ENCODE measurements around the gene TNFRSF4. TPM values are rescaled to one million over a fixed set of nuclear protein-coding genes. Genes with fewer than 3 reads are reported as not detected.

Gene TNFRSF4
- total and polyA plus RNA-seq, 9 of the 15 experiments (the other 6 are each of a cell fraction or from before 2014, with no cell fraction given), result 0.07 to 0.44 (median 0.19) TPM; not detected in 5

- ATAC-seq (no peak), DNase-seq (ENCODE audit: extremely low read depth in 1 of 4, low spot score in 3 of 4) (peak in 1 of 4 experiments; percentile 22), FAIRE-seq (peak; percentile 15)
- peaks cover 6% of the 10 kb centered on the region; the same call in 1 of the 2 replicates for H4K20me1 ChIP-seq (replicated peaks; ENCODE audit: control insufficient read depth, insufficient read depth, low read length)
- no peaks in the 10 kb centered on the region for H3K36me3 ChIP-seq (ENCODE audit: control insufficient read depth, insufficient read depth, low read length)
- H3K27me3 ChIP-seq (ENCODE audit: control insufficient read depth in 2 of 2, insufficient read depth in 2 of 2, low read length in 2 of 2), result peaks cover 55 to 87% of the 10 kb centered on the region in 2 experiments
- TF ChIP-seq ZNF140 (CRISPR knock-in tag; IDR thresholded peaks at IDR 0.05), result no peak
- peak; percentile 25 to 28 for TF ChIP-seq E2F6 (IDR thresholded peaks at IDR 0.05; ENCODE audit: borderline replicate concordance in 1 of 2, extremely low read depth in 1 of 2, insufficient read depth in 1 of 2, insufficient read length in 1 of 2, low read depth in 1 of 2, low read length in 1 of 2, poor library complexity in 1 of 2, severe bottlenecking in 1 of 2)
- no peak for TF ChIP-seq ZNF143 (CRISPR knock-in tag; IDR thresholded peaks at IDR 0.05)
- no peak for TF ChIP-seq HNRNPLL (IDR thresholded peaks at IDR 0.05; ENCODE audit: low read depth, low read length, poor library complexity, severe bottlenecking)
- TF ChIP-seq ZNF583 (CRISPR knock-in tag; IDR thresholded peaks at IDR 0.05), result no peak
- TF ChIP-seq ZNF77 (CRISPR knock-in tag; IDR thresholded peaks at IDR 0.05), result no peak
- TF ChIP-seq MYNN (IDR thresholded peaks at IDR 0.05), result peak; percentile 87; the same call in 1 of the 2 replicates
- TF ChIP-seq MYNN (CRISPR knock-in tag; IDR thresholded peaks at IDR 0.05), result no peak
- no peak for TF ChIP-seq ZBTB7A (IDR thresholded peaks at IDR 0.05; ENCODE audit: borderline replicate concordance, control insufficient read depth, low read depth, low read length)
- 0 out of 4 replicates have a peak within 1 kb of the TSS, but pooled peaks of 1 of the 2 experiments have one; percentile 29 for H3K9ac ChIP-seq (ENCODE audit: insufficient read depth in 1 of 2, low read depth in 2 of 2, low read length in 2 of 2)
- ChIA-PET POLR2A (interaction anchor here (1.1 kb wide), 1 partner anchor 22 kb away, joined by 3 read pairs; no protein-coding TSS in a partner anchor), CTCF (ENCODE audit: low intra/inter-chr PET ratio) (no interaction called here)
- H3K4me2 ChIP-seq (ENCODE audit: insufficient read depth, low read length), result no peak within 1 kb of the TSS
- no peak within 1 kb of the TSS for H2AFZ ChIP-seq (ENCODE audit: low read depth, low read length)
- no peak within 1 kb of the TSS for H3K4me3 ChIP-seq
- WGBS (ENCODE audit: insufficient coverage, low coverage, missing lambda C conversion rate), result 43% methylated on average over 24 of the region's 35 CpGs
- in situ Hi-C loops (cut with MboI) (no loop called here), intact Hi-C loops (cut with micrococcal nuclease) (no loop called here)
- no peak within 1 kb of the TSS for H3K27ac ChIP-seq (ENCODE audit: extremely low read depth, low read depth, low read length)
- no peaks in the 10 kb centered on the region for H3K9me1 ChIP-seq (ENCODE audit: control insufficient read depth, insufficient read depth, low read length)
- 0 out of 2 replicates have a peak, but pooled peaks cover 1% of the 10 kb centered on the region for H3K9me3 ChIP-seq (replicated peaks; ENCODE audit: control insufficient read depth, insufficient read depth, low read depth, low read length)
- H3K4me1 ChIP-seq (replicated peaks in 1 of 2; ENCODE audit: control insufficient read depth in 2 of 2, insufficient read depth in 2 of 2, low read length in 2 of 2), result peaks cover 0 to 66% of the 10 kb centered on the region in 2 experiments; a peak in 2 of 5 replicates
- no peaks in the 10 kb centered on the region for H3K79me2 ChIP-seq (ENCODE audit: control insufficient read depth, insufficient read depth, low read length)
- no TSS peak for BruUV-seq (replicated peaks)
Measured at GRCh38 chr1:1173793-1174415, 40.0 kb downstream of the TNFRSF4 start, which contains the start of gene TTLL10. TSS of gene TTLL10 (plus strand) at chr1:1173880. CDS start at chr1:1179216, 5,336 bp downstream.

All from K562 (cell line).